PC-9 (cell line): Measurements from ENCODE around the gene SLC9B1.

Source experiments
- EZH2 ChIP-seq: fragments of 200-600 bp; sonication (generic); IDR thresholded peaks from 2 replicates; pipeline ENCODE4 v1.8.0; 2017; ENCODE audit warnings: antibody characterized with exemption, low read depth
- TF ChIP-seq, protein P1 (sequence below): fragments of 200-600 bp; sonication (generic); conservative IDR thresholded peaks from 2 replicates; pipeline ENCODE4 v1.6.1; 2017; ENCODE audit warnings: mixed run types, antibody characterized with exemption, mild to moderate bottlenecking, moderate library complexity

DNA sequence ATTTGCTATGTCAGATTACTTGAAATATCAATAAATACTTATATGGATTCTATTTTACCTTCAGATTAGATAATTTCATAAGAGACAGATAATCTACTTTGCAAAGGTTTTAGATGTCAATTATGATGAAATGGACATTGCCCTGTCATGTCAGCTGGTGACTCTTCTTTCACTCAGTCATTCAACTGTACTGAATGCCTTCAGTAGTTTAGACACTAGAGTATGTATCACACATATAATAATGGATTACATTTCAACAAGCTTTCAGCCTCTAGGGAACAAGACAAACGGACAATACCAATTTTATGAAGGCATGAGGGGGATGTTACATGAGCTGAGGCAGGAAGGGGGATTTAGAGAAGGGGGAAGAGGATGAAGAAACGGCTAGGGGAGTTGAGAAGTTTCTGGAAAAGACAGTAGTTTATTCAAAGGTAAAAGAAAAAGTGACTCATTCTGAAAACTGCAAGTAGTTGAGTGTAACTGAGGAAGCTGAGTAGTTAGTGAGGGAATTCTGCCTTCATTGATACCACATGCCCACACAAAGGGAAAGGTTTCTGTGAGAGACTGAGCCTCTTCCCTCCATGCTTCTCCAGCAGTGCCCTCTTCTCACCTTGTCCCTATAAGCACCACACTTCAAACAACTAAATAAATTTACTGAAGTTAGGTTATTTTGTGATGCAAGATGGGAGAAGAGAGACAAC, 31.4 kb upstream of the SLC9B1 start:
- TF ChIP-seq, protein P1, sequence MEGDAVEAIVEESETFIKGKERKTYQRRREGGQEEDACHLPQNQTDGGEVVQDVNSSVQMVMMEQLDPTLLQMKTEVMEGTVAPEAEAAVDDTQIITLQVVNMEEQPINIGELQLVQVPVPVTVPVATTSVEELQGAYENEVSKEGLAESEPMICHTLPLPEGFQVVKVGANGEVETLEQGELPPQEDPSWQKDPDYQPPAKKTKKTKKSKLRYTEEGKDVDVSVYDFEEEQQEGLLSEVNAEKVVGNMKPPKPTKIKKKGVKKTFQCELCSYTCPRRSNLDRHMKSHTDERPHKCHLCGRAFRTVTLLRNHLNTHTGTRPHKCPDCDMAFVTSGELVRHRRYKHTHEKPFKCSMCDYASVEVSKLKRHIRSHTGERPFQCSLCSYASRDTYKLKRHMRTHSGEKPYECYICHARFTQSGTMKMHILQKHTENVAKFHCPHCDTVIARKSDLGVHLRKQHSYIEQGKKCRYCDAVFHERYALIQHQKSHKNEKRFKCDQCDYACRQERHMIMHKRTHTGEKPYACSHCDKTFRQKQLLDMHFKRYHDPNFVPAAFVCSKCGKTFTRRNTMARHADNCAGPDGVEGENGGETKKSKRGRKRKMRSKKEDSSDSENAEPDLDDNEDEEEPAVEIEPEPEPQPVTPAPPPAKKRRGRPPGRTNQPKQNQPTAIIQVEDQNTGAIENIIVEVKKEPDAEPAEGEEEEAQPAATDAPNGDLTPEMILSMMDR = no peak
- no peak for TF ChIP-seq EZH2
